ENCODE results near the gene GRXCR2. TPM values are rescaled to one million over a fixed set of nuclear protein-coding genes. Genes with fewer than 3 reads are reported as not detected.
A peak's percentile ranks its signal among the peaks of the same experiment; 100 is the strongest.

GRXCR2 gene
- total RNA-seq, 1 donor, result 0.09 TPM

- TF ChIP-seq CTCF (IDR thresholded peaks at IDR 0.05; ENCODE audit: insufficient read depth, low read length), result no peak
- DNase-seq (ENCODE audit: low read depth), result no peak
Measured at GRCh38 chr5:145812877-145813276, 59.9 kb downstream of the GRXCR2 start.

GRCh38 chr5:145811834-145812625 is 60.8 kb downstream of the GRXCR2 start:
- H3K4me3 ChIP-seq (ENCODE audit: low read depth, low read length), result no peak overlapping the region
- DNase-seq (ENCODE audit: low read depth), result peak; percentile 66

More at GRCh38 chr5:145812877-145813276, 59.9 kb downstream of the GRXCR2 start:
- H3K4me3 ChIP-seq (ENCODE audit: low read depth, low read length), result no peak overlapping the region

More at GRCh38 chr5:145811834-145812625, 60.8 kb downstream of the GRXCR2 start:
- peak; percentile 30 for TF ChIP-seq CTCF (IDR thresholded peaks at IDR 0.05; ENCODE audit: insufficient read depth, low read length)

Other genes starting within 250 kb of the GRXCR2 start
- gene PRELID2, start 37.7 kb downstream of the GRXCR2 start, total RNA-seq (ENCODE audit: low replicate concordance), result 12.3 and 35.4 TPM in 2 replicates
- gene SH3RF2, start 63.6 kb upstream of the GRXCR2 start, total RNA-seq (ENCODE audit: low replicate concordance), result 0.49 and 6.7 TPM in 2 replicates
- 0.98 TPM in 1 of 2 replicates, not detected in the other for gene PLAC8L1, start 232.6 kb upstream of the GRXCR2 start, total RNA-seq (ENCODE audit: low replicate concordance)